K562 (cell line): ENCODE data around the gene RNF31. TPM values are rescaled to one million over a fixed set of nuclear protein-coding genes. Genes with fewer than 3 reads are reported as not detected.

ENCODE experiments used
- ATAC-seq: fragments of 200-7000 bp; cut with Tn5 transposase; 3 replicates; pipeline ENCODE4 v1.9.1; 2020; ENCODE audit warnings: moderate library complexity
- BruUV-seq: library from RNA; stranded (reverse); fragments of 400-500 nt; replicated peaks from 2 replicates; lab custom pipeline; 2021; lab: Mats Ljungman, UMichigan
- CTCF ChIA-PET: fragments of 300-600 bp; formaldehyde crosslinking; extraction: SDS; loops from one replicate; lab custom pipeline; 2021; ENCODE audit warnings: low intra/inter-chr PET ratio; lab: Yijun Ruan, JAX
- POLR2A ChIA-PET: fragments of 300-600, 350-650 bp; sonication (Branson Sonifier 250); formaldehyde crosslinking; extraction: SDS; loops from one replicate; lab custom pipeline; 2021; ENCODE audit warnings: antibody characterized with exemption, inconsistent platforms; lab: Yijun Ruan, JAX
- DNase-seq, 4 experiments: peaks; one replicate each; pipeline versions ENCODE4 v3.0.0 to v3.0.0-alpha.2; 2011 to 2018; ENCODE audit warnings: low spot score in 3 of 4, mixed read lengths in 3 of 4; ENCODE audit errors: extremely low read depth in 1 of 4
- FAIRE-seq: peaks from 2 replicates; lab custom pipeline; 2011; peaks lifted over from hg19 to GRCh38; lab: Jason Lieb, UNC
- H2AFZ ChIP-seq: 2 replicates; pipeline ENCODE4 v1.6.0; 2011; ENCODE audit warnings: low read depth, low read length, control low read depth, inconsistent platforms
- H3K27ac ChIP-seq: fragments of 200-600 bp; 3 replicates; pipeline ENCODE4 v1.8.0; 2011; ENCODE audit warnings: low read depth, mild to moderate bottlenecking, control low read depth, inconsistent platforms, low read length, moderate library complexity, mixed read lengths; ENCODE audit errors: extremely low read depth
- H3K27me3 ChIP-seq, 2 experiments: fragments of 300-600 bp in 1 of 2; 2 replicates in 1 of 2; 3 replicates in 1 of 2; pipeline versions ENCODE4 v1.6.0 to v1.8.0; 2011; ENCODE audit warnings: inconsistent platforms in 2 of 2, low read length in 2 of 2, mild to moderate bottlenecking in 1 of 2, mixed read lengths in 1 of 2, moderate library complexity in 1 of 2; ENCODE audit not compliant: control insufficient read depth in 2 of 2, insufficient read depth in 2 of 2
- H3K36me3 ChIP-seq: fragments of 300-600 bp; 3 replicates; pipeline ENCODE4 v1.8.0; 2011; ENCODE audit warnings: mild to moderate bottlenecking, low read length, inconsistent platforms; ENCODE audit not compliant: control insufficient read depth, insufficient read depth
- H3K4me1 ChIP-seq, 2 experiments: fragments of 200-600 bp in 1 of 2; replicated peaks in 1 of 2; 2 replicates in 1 of 2; 3 replicates in 1 of 2; pipeline versions ENCODE4 v1.5.1 to v1.8.0; 2011; ENCODE audit warnings: inconsistent platforms in 2 of 2, low read length in 2 of 2, mild to moderate bottlenecking in 1 of 2, mixed read lengths in 1 of 2, moderate library complexity in 1 of 2; ENCODE audit not compliant: control insufficient read depth in 2 of 2, insufficient read depth in 2 of 2
- H3K4me2 ChIP-seq: 2 replicates; pipeline ENCODE4 v1.6.1; 2011; ENCODE audit warnings: low read length, control low read depth, inconsistent platforms, mixed read lengths; ENCODE audit not compliant: insufficient read depth
- H3K4me3 ChIP-seq: fragments of 200-600 bp; sonication (generic), shearing (Covaris generic); 2 replicates; pipeline ENCODE4 v1.5.1; 2016; ENCODE audit warnings: control low read depth, inconsistent platforms
- H3K79me2 ChIP-seq: fragments of 200-600 bp; 3 replicates; pipeline ENCODE4 v1.8.0; 2011; ENCODE audit warnings: low read length, inconsistent platforms; ENCODE audit not compliant: control insufficient read depth, insufficient read depth
- H3K9ac ChIP-seq, 2 experiments: 2 replicates each; pipeline versions ENCODE4 v1.6.0 to v1.6.1; 2011; ENCODE audit warnings: low read depth in 2 of 2, low read length in 2 of 2, control low read depth in 1 of 2, inconsistent platforms in 1 of 2, mild to moderate bottlenecking in 1 of 2, mixed read lengths in 1 of 2; ENCODE audit not compliant: insufficient read depth in 1 of 2
- H3K9me1 ChIP-seq: one replicate; pipeline ENCODE4 v1.6.0; 2011; ENCODE audit warnings: inconsistent platforms, mild to moderate bottlenecking, low read length, moderate library complexity; ENCODE audit not compliant: control insufficient read depth, insufficient read depth
- H3K9me3 ChIP-seq: replicated peaks from 2 replicates; pipeline ENCODE4 v1.5.1; 2011; ENCODE audit warnings: low read depth, low read length, inconsistent platforms; ENCODE audit not compliant: control insufficient read depth, insufficient read depth
- H4K20me1 ChIP-seq: replicated peaks from 2 replicates; pipeline ENCODE4 v1.6.1; 2011; ENCODE audit warnings: low read length, inconsistent platforms, mixed read lengths; ENCODE audit not compliant: control insufficient read depth, insufficient read depth
- ARID3A ChIP-seq: IDR thresholded peaks from 2 replicates; pipeline ENCODE4 v1.6.1; 2012; ENCODE audit warnings: low read depth, low read length, improper control_type of control experiment, borderline replicate concordance
- CHD1 ChIP-seq: fragments of 200-600 bp; sonication (generic); IDR thresholded peaks from one replicate; pipeline ENCODE4 v1.6.1; 2012; ENCODE audit warnings: mild to moderate bottlenecking, moderate library complexity, low read length, inconsistent platforms
- CSDE1 ChIP-seq, 2 experiments: fragments of 450-650 bp; IDR thresholded peaks; 2 replicates each; pipeline ENCODE4 v1.6.1; 2016; ENCODE audit warnings: mild to moderate bottlenecking in 1 of 2
- GABPB1 ChIP-seq: sonication (generic); formaldehyde crosslinking; IDR thresholded peaks from 2 replicates; pipeline ENCODE4 v1.8.0; 2022; ENCODE audit warnings: mild to moderate bottlenecking, missing genetic modification reagents
- HDAC2 ChIP-seq: fragments of 450-650 bp; IDR thresholded peaks from 2 replicates; pipeline ENCODE4 v1.6.1; 2016; ENCODE audit warnings: mild to moderate bottlenecking
- HDAC3 ChIP-seq: fragments of 450-650 bp; IDR thresholded peaks from 2 replicates; pipeline ENCODE4 v1.6.1; 2018; ENCODE audit warnings: borderline replicate concordance, mild to moderate bottlenecking, moderate library complexity; ENCODE audit not compliant: partially characterized antibody
- HDAC6 ChIP-seq: IDR thresholded peaks from 2 replicates; pipeline ENCODE4 v1.6.1; 2012; ENCODE audit warnings: low read depth, mild to moderate bottlenecking, control low read depth, inconsistent platforms, low read length, moderate library complexity
- NFE2L1 ChIP-seq: fragments of 450-650 bp; IDR thresholded peaks from 2 replicates; pipeline ENCODE4 v1.6.1; 2016; ENCODE audit warnings: missing genetic modification characterization, low read depth, mild to moderate bottlenecking, missing compliant biosample characterization, moderate library complexity, borderline replicate concordance
- NFIX ChIP-seq: fragments of 250-450 bp; sonication (Bioruptor Pico); IDR thresholded peaks from 2 replicates; pipeline ENCODE4 v1.4.0; 2020; ENCODE audit warnings: low read depth, mild to moderate bottlenecking, moderate library complexity
- PHF8 ChIP-seq: fragments of 200-600 bp; sonication (generic); IDR thresholded peaks from 2 replicates; pipeline ENCODE4 v1.6.1; 2012; ENCODE audit warnings: mixed run types, mild to moderate bottlenecking, inconsistent platforms, low read length, moderate library complexity, borderline replicate concordance
- TCF3 ChIP-seq: sonication (generic); formaldehyde crosslinking; IDR thresholded peaks from 2 replicates; pipeline ENCODE4 v1.4.0; 2020; ENCODE audit warnings: mild to moderate bottlenecking, missing genetic modification reagents
- TEAD1 ChIP-seq, 2 experiments: fragments of 450-650 bp in 1 of 2; sonication (generic) in 1 of 2; formaldehyde crosslinking; IDR thresholded peaks; 2 replicates each; pipeline versions ENCODE4 v1.4.0 to v1.8.0; 2020 to 2022; ENCODE audit warnings: mild to moderate bottlenecking in 2 of 2, missing genetic modification reagents in 1 of 2
- TEAD4 ChIP-seq, 2 experiments: sonication (generic) in 1 of 2; formaldehyde crosslinking in 1 of 2; IDR thresholded peaks; 2 replicates each; pipeline versions ENCODE4 v1.6.1 to v1.8.0; 2012 to 2022; ENCODE audit warnings: borderline replicate concordance in 1 of 2, inconsistent platforms in 1 of 2, low read length in 1 of 2, mild to moderate bottlenecking in 1 of 2, missing genetic modification reagents in 1 of 2
- ZBTB7A ChIP-seq: IDR thresholded peaks from 2 replicates; pipeline ENCODE4 v1.6.1; 2011; ENCODE audit warnings: low read depth, mild to moderate bottlenecking, low read length, moderate library complexity, borderline replicate concordance; ENCODE audit not compliant: control insufficient read depth
- ZC3H4 ChIP-seq: sonication (generic); formaldehyde crosslinking; IDR thresholded peaks from 2 replicates; pipeline ENCODE4 v1.9.0; 2021; ENCODE audit warnings: missing genetic modification reagents, borderline replicate concordance
- ZNF512 ChIP-seq: IDR thresholded peaks from 2 replicates; pipeline ENCODE4 v1.6.1; 2016; ENCODE audit warnings: missing genetic modification characterization, missing compliant biosample characterization
- WGBS: fragments of 100-300 bp; shearing (Covaris generic); methylation state at CpG from one replicate; pipeline ENCODE4 v1.1.6; 2016; ENCODE audit warnings: low coverage, mixed read lengths; ENCODE audit not compliant: insufficient coverage; ENCODE audit errors: missing lambda C conversion rate; 5-methylcytosine and 5-hydroxymethylcytosine counted together
- in situ Hi-C: fragments of 300-500 bp; cut with MboI; formaldehyde crosslinking; loops from 4 replicates; pipeline ENCODE4 v1.15.0; 2018; ENCODE audit warnings: inconsistent platforms, mixed read lengths
- intact Hi-C: fragments of 100-400 bp; cut with micrococcal nuclease; formaldehyde crosslinking; loops from 2 replicates; pipeline ENCODE4 v1.14.2; 2022
- polyA plus RNA-seq, 8 experiments: library from polyadenylated mRNA; depleted of rRNA in 4 of 8; stranded (reverse) in 5 of 8; unstranded in 3 of 8; fragments of >200 nt; fragmentation: Nextera tagmentation in 2 of 8; fragmentation: Illumina TruSeq in 1 of 8; extraction: Ambion mirVana in 2 of 8; extraction: Trizol in 1 of 8; gene quantifications; 2 replicates each; pipeline versions ENCODE4 v1.2.1 to v1.2.3, GENCODE V29; 2011 to 2014; ENCODE audit warnings: inconsistent platforms in 1 of 8, missing spikeins in 1 of 8
- total RNA-seq, 7 experiments: library from RNA; depleted of rRNA in 6 of 7; stranded (reverse); fragments of >200 nt in 6 of 7; fragmentation: Illumina TruSeq in 2 of 7; extraction: Trizol in 2 of 7; gene quantifications; 2 replicates each; pipeline versions ENCODE4 v1.2.1 to v1.2.3, GENCODE V29; 2011 to 2021; ENCODE audit warnings: low replicate concordance in 1 of 7

The RNF31 gene
- total and polyA plus RNA-seq, 9 of the 15 experiments (the other 6 are each of a cell fraction or from before 2014, with no cell fraction given): 3.1 to 47.6 (median 19.1) TPM

GRCh38 chr14:24192933-24193332 lies 45.6 kb downstream of the RNF31 start:
- H3K4me3 ChIP-seq: no peak overlapping the region
- peaks cover 6 to 23% of the 10 kb centered on the region in 2 experiments; a peak in 3 of 5 replicates for H3K4me1 ChIP-seq
- no peak overlapping the region for H3K9ac ChIP-seq
- peaks cover 2% of the 10 kb centered on the region for H3K9me1 ChIP-seq
- no peaks in the 10 kb centered on the region for H3K9me3 ChIP-seq
- H2AFZ ChIP-seq: no peak overlapping the region
- DNase-seq (no peak), FAIRE-seq (no peak), ATAC-seq (no peak)
- H3K27ac ChIP-seq: no peak overlapping the region
- H4K20me1 ChIP-seq: peaks cover 4% of the 10 kb centered on the region; the same call in 1 of the 2 replicates
- H3K36me3 ChIP-seq: peaks cover 31% of the 10 kb centered on the region; the same call in 2 of the 3 replicates
- no peak overlapping the region for H3K4me2 ChIP-seq
- peaks cover 53% of the 10 kb centered on the region for H3K79me2 ChIP-seq
- H3K27me3 ChIP-seq: no peaks in the 10 kb centered on the region
- WGBS: 99% methylated on average over 10 of the region's 15 CpGs
- in situ Hi-C loops: no loop called here
- CTCF ChIA-PET: no interaction called here
- POLR2A ChIA-PET: no interaction called here
- TF ChIP-seq ZBTB7A (no peak), HDAC3 (no peak), ARID3A (no peak), TEAD1 (CRISPR knock-in tag; IDR thresholded peaks at IDR 0.05) (no peak), TCF3 (CRISPR knock-in tag) (no peak), HDAC6 (no peak), CHD1 (no peak), NFIX (CRISPR knock-in tag) (no peak), CSDE1 (IDR thresholded peaks at IDR 0.05) (no peak), NFE2L1 (tag) (no peak), GABPB1 (no peak), ZNF512 (no peak), HDAC2 (no peak), PHF8 (no peak), TEAD4 (IDR thresholded peaks at IDR 0.05; ENCODE audit: low read length) (no peak), TEAD4 (CRISPR knock-in tag; IDR thresholded peaks at IDR 0.05; ENCODE audit: borderline replicate concordance) (no peak), ZC3H4 (CRISPR knock-in tag) (no peak)
- intact Hi-C loops: no loop called here
- no TSS peak for BruUV-seq
